HG02973 (cell line): ENCODE data around the gene ADAMTS19.
"Not testable (repeated sequence)": the region's sequence is repeated elsewhere in the genome, so short reads cannot be mapped to it uniquely, and the experiment has no call there.

Experiments
- ATAC-seq: cut with Tn5 transposase; IDR thresholded peaks from one replicate; pipeline ENCODE4 v1.9.1; 2021; ENCODE audit warnings: moderate library complexity; ENCODE audit not compliant: unreplicated experiment

The ADAMTS19 gene

GRCh38 chr5:129591508-129592160, 131.5 kb downstream of the ADAMTS19 start:
- no peak for ATAC-seq

DNA sequence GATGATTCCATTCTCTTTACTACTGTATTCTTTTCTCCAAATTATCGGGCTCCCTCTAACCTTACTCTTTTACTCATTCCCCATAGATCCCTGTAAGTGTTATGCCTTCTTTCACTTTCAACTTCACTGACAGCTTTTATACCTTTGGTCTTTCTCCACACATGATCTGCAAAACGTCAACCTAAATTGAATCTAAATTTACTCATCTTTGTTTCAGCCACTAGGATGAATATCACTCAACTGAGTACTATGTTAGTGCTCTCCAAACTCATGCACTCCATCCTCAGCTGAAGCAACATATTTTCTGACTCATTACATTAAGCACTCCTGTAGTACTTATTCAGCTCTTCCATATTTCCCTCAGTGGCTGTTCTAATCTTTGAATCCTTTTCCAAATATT, 133.4 kb downstream of the ADAMTS19 start:
- ATAC-seq: no peak

DNA sequence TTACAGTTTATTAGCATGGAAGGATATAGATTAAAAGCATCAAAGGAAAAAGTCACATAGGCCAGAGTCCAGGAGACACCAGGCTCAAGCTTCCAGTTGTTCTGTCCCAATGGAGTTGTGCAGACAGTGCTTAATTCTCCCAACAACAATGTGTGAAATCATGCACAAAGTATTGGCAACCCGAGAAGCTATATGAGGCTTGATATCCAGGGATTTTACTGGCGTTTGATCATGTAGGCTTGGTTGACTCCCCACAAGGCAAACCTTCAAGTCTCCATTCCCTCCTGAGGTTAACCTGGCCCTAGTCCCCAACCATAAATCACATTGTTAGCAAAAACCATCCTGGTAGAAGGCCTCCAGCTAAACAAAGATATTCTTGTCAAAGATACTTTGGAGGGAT, 141.5 kb downstream of the ADAMTS19 start:
- no peak for ATAC-seq

DNA sequence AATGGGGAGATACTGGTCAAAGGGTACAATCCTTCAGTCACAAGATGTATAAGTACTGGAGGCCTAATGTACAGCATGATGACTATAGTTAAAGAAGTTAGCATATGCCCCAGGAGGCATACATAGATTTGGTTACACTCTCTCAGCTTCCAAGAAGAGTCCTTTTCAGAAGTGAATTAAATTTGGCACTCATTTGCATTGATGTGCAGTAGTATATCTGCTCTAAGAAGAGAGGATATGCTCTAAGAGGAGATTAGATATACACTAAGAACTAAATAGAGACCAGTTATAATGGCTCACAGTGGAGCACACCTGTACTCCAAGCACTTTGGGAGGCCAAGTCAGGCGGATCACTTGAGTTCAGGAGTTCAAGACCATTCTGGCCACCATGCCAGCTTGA, 148.3 kb downstream of the ADAMTS19 start:
- ATAC-seq: no peak

DNA sequence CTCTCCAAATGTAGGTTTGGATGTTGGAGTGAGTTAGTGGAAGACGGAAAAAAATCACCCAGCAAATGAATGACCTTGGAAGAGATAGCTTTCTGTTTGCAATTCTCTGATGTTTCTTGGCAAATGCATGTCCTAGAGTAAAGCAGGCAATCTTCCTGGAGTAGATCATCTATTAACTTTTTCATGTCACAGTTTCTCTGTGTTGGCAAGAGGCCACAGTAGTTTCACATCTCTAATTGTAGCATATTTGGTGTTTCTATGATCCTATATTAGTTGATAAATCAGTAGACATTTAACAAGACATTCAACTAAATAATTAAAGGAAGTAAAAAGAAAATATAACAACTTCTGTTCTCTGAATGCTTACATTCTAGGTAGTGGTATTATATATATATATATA, 149.6 kb downstream of the ADAMTS19 start:
- ATAC-seq: peak; percentile 79

- no peak for ATAC-seq
Measured at GRCh38 chr5:129616517-129616916, 156.4 kb downstream of the ADAMTS19 start.

DNA sequence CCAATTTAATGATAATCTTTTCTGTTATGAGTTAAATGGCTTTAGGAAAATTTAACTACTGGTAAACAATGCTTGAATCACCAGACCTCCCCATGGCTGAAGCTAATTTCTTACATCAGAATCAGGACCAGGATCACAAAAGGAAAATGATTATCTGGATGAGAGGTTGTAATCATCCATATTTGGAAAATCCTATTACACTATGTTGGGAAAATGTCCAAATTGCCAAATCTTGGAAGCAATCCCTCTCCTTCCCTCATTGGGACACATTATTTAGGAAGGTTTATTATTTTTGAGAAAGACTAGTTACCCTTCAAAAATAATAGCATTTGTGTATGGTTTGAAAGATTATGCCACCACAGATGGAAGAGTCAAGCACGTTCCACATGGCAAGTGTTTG, 157.1 kb downstream of the ADAMTS19 start:
- no peak for ATAC-seq

- no peak for ATAC-seq
Measured at GRCh38 chr5:129619782-129620181, 159.7 kb downstream of the ADAMTS19 start.

GRCh38 chr5:129622531-129622930, 162.4 kb downstream of the ADAMTS19 start:
- no peak for ATAC-seq

GRCh38 chr5:129629575-129629974, 169.5 kb downstream of the ADAMTS19 start:
- no peak for ATAC-seq

GRCh38 chr5:129630101-129630500, 170.0 kb downstream of the ADAMTS19 start:
- ATAC-seq: no peak

GRCh38 chr5:129631961-129632360, 171.9 kb downstream of the ADAMTS19 start:
- no peak for ATAC-seq

DNA sequence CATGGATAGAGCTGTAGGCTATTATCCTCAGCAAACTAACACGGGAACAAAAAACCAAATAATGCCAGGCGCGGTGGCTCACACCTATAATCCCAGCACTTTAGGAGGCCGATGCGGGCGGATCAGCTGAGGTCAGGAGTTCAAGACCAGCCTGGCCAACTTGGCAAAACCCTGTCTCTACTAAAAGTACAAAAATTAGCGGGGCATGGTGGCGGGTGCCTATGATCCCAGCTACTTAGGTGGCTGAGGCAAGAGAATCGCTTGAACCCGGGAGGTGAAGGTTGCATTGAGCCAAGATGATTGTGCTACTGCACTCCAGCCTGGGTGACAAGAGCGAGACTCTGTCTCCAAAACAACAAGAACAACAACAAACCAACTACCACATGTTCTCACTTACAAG, 177.4 kb downstream of the ADAMTS19 start:
- not testable (repeated sequence) for ATAC-seq

GRCh38 chr5:129639331-129639730, 179.2 kb downstream of the ADAMTS19 start:
- no peak for ATAC-seq

GRCh38 chr5:129652349-129653056, 192.4 kb downstream of the ADAMTS19 start:
- no peak for ATAC-seq

GRCh38 chr5:129653057-129653375, 192.9 kb downstream of the ADAMTS19 start:
- ATAC-seq: no peak

DNA sequence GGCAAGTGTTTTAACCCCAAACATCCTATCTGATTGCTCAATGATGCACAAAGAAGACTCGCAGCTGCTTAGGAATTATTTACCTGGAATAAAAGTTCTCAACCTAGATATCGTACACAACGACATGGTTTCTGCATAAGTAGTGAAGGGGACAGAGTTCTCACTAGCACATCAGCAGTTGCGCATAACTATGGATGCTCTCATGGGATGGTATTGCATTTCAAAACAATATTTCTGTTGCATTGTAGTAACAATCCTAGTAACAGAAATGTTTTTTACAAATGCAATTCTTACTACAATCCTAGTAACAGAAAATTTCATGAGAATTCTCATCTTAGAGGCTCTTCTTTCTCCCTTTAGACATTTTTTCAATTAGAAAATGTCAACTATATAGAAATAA, 193.3 kb downstream of the ADAMTS19 start:
- ATAC-seq: no peak

DNA sequence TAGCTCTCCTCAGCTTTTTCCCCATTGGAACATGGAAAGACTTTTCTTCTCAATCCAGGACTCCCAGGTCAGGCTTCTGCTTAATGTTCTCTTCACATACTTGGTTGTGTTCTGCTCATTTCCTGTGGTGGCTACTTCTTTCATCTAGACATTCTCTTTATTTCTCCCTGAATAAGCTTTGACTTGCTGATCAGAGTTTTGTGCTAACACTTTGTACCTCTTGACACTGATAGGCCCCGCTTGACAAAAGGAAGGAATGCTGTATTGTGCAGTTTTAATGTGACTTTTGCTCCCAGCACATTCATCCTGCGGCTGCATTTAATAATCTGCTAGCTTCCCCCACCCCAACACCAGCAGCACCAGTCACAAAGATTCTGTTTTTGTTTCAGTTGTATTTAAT, 196.9 kb downstream of the ADAMTS19 start:
- ATAC-seq: no peak

DNA sequence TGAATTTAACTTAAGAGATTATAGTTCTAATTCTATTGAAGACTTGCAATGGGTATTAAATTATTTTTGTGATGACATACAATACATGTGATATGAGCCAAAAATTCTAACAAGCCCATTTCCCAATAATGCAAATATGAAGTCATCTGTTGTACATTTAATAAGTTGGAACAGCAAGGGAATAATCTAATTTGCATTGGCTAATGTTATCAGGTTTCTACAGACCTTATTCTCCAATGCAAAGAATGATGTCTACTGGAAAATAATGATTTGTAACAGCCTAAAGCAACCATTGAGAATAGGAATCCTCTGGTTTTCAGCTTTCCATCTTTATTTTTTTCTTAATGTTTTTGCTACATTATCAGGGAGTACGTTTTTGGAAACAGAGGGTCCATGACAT, 198.7 kb downstream of the ADAMTS19 start:
- no peak for ATAC-seq

- no peak for ATAC-seq
Measured at GRCh38 chr5:129661366-129662035, 201.4 kb downstream of the ADAMTS19 start.

DNA sequence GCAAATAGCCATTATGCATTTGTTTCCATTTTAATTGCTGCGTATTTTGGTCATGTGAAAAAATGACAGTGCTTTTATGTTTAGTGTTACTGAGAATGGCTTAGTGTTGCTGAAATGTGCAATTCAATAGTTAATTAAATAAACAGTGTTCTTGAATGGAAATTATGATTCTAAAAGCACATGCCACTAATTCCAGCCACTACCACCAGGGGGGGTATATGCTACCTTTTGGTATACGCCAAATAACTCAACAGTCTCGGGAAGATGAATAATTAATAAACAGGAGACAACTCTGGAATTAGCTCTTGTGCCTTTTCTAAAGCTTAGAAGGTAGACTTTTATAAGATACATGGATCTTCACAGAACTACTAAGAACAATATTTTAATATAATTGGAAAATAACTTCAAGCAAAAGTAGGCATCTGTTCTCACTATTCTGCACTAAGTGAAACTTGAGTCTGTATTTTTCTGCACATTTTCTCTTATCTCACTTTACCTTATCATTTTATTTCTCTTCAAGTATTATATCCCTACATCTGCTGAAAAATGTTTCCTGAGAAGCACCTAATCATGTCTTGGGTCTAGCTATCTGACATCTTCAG, 204.3 kb downstream of the ADAMTS19 start:
- ATAC-seq: peak; percentile 61

- ATAC-seq: no peak
Measured at GRCh38 chr5:129670957-129671500, 210.9 kb downstream of the ADAMTS19 start.
